IMR-90 (cell line): ENCODE measurements around the gene TNRC6C. TPM values are rescaled to one million over a fixed set of nuclear protein-coding genes. Genes with fewer than 3 reads are reported as not detected.

Experiments
- ATAC-seq: fragments of 200-7000 bp; cut with Tn5 transposase; 2 replicates; pipeline ENCODE4 v1.9.1; 2020; ENCODE audit warnings: low read depth, mild to moderate bottlenecking, moderate library complexity
- Bru-seq: library from RNA; stranded (reverse); fragments of 400-500 nt; gene quantifications from one replicate; lab custom pipeline; 2021; lab: Mats Ljungman, UMichigan
- BruChase-seq, 2 experiments: library from RNA; stranded (reverse); fragments of 400-500 nt; gene quantifications; one replicate each; lab custom pipeline; 2021; lab: Mats Ljungman, UMichigan
- BruUV-seq: library from RNA; stranded (reverse); fragments of 400-500 nt; replicated peaks from 2 replicates; lab custom pipeline; 2021; lab: Mats Ljungman, UMichigan
- CTCF ChIA-PET: fragments of 300-600 bp; formaldehyde crosslinking; extraction: SDS; loops from one replicate; lab custom pipeline; 2021; ENCODE audit warnings: antibody characterized with exemption; lab: Yijun Ruan, JAX
- POLR2A ChIA-PET: fragments of 300-600 bp; sonication (Branson Sonifier 250); formaldehyde crosslinking; loops from one replicate; lab custom pipeline; 2022; ENCODE audit warnings: antibody characterized with exemption; ENCODE audit not compliant: unreplicated experiment; lab: Charles Lee
- DNase-seq: peaks from one replicate; pipeline ENCODE4 v3.0.0; 2013
- H2AFZ ChIP-seq: replicated peaks from 2 replicates; pipeline ENCODE3; 2013; ENCODE audit warnings: low read length, mild to moderate bottlenecking; ENCODE audit not compliant: poor library complexity
- H2AK5ac ChIP-seq: 2 replicates; pipeline ENCODE4 v1.6.1; 2013; ENCODE audit warnings: low read depth, low read length, inconsistent platforms
- H2AK9ac ChIP-seq: replicated peaks from 2 replicates; pipeline ENCODE3; 2013; ENCODE audit warnings: mild to moderate bottlenecking, low read depth, low read length, moderate library complexity; ENCODE audit not compliant: poor library complexity
- H2BK120ac ChIP-seq: 2 replicates; pipeline ENCODE4 v1.6.1; 2013; ENCODE audit warnings: low read depth, low read length, inconsistent platforms
- H2BK15ac ChIP-seq: 3 replicates; pipeline ENCODE4 v1.6.1; 2013; ENCODE audit warnings: low read depth, low read length, inconsistent platforms
- H2BK20ac ChIP-seq: 2 replicates; pipeline ENCODE4 v1.6.1; 2013; ENCODE audit warnings: low read depth, mild to moderate bottlenecking, inconsistent platforms, low read length, moderate library complexity
- H2BK5ac ChIP-seq: 2 replicates; pipeline ENCODE4 v1.6.1; 2013; ENCODE audit warnings: mild to moderate bottlenecking, low read depth, low read length, inconsistent platforms; ENCODE audit not compliant: poor library complexity, severe bottlenecking
- H3K14ac ChIP-seq: replicated peaks from 2 replicates; pipeline ENCODE4 v1.6.1; 2013; ENCODE audit warnings: low read depth, low read length, inconsistent platforms
- H3K18ac ChIP-seq: 2 replicates; pipeline ENCODE4 v1.6.1; 2013; ENCODE audit warnings: low read depth, low read length, control low read depth
- H3K23ac ChIP-seq: 2 replicates; pipeline ENCODE4 v1.6.1; 2013; ENCODE audit warnings: low read depth, low read length, inconsistent platforms
- H3K27ac ChIP-seq: 2 replicates; pipeline ENCODE4 v1.5.1; 2013; ENCODE audit warnings: mild to moderate bottlenecking, control low read depth, low read length; ENCODE audit not compliant: insufficient read depth
- H3K27me3 ChIP-seq: 2 replicates; pipeline ENCODE4 v1.6.1; 2013; ENCODE audit warnings: low read length; ENCODE audit not compliant: control insufficient read depth, insufficient read depth
- H3K36me3 ChIP-seq: 2 replicates; pipeline ENCODE4 v1.6.1; 2013; ENCODE audit warnings: low read length, mixed read lengths; ENCODE audit not compliant: control insufficient read depth, insufficient read depth
- H3K4ac ChIP-seq: 2 replicates; pipeline ENCODE4 v1.6.1; 2013; ENCODE audit warnings: low read depth, low read length, inconsistent platforms
- H3K4me1 ChIP-seq: 2 replicates; pipeline ENCODE4 v1.6.1; 2013; ENCODE audit warnings: low read length, mixed read lengths; ENCODE audit not compliant: control insufficient read depth, insufficient read depth
- H3K4me2 ChIP-seq: 2 replicates; pipeline ENCODE4 v1.6.1; 2013; ENCODE audit warnings: low read depth, mild to moderate bottlenecking, control low read depth, low read length, moderate library complexity
- H3K4me3 ChIP-seq: 2 replicates; pipeline ENCODE4 v1.5.1; 2013; ENCODE audit warnings: low read depth, mild to moderate bottlenecking, control low read depth, low read length, moderate library complexity; ENCODE audit not compliant: insufficient read depth
- H3K56ac ChIP-seq: 2 replicates; pipeline ENCODE4 v1.6.1; 2013; ENCODE audit warnings: low read length, inconsistent platforms; ENCODE audit not compliant: insufficient read depth; ENCODE audit errors: extremely low read depth
- H3K79me1 ChIP-seq, 2 experiments: 2 replicates each; pipeline ENCODE4 v1.6.1; 2013; ENCODE audit warnings: low read length in 2 of 2, inconsistent platforms in 1 of 2, low read depth in 1 of 2
- H3K9ac ChIP-seq: 2 replicates; pipeline ENCODE4 v1.6.1; 2013; ENCODE audit warnings: low read depth, low read length, control low read depth
- H3K9me1 ChIP-seq: 2 replicates; pipeline ENCODE4 v1.6.1; 2013; ENCODE audit warnings: low read length, inconsistent platforms; ENCODE audit not compliant: insufficient read depth
- H3K9me3 ChIP-seq: 2 replicates; pipeline ENCODE4 v1.6.1; 2013; ENCODE audit warnings: low read length; ENCODE audit not compliant: control insufficient read depth, insufficient read depth
- H4K20me1 ChIP-seq: 2 replicates; pipeline ENCODE4 v1.6.1; 2013; ENCODE audit warnings: low read length, inconsistent platforms; ENCODE audit not compliant: insufficient read depth
- H4K5ac ChIP-seq: 2 replicates; pipeline ENCODE4 v1.6.1; 2013; ENCODE audit warnings: mild to moderate bottlenecking, low read depth, low read length, control low read depth
- H4K8ac ChIP-seq, 2 experiments: 2 replicates each; pipeline ENCODE4 v1.6.1; 2013; ENCODE audit warnings: low read depth in 2 of 2, low read length in 2 of 2, control low read depth in 1 of 2, inconsistent platforms in 1 of 2
- H4K91ac ChIP-seq: 2 replicates; pipeline ENCODE4 v1.6.1; 2013; ENCODE audit warnings: low read depth, low read length, inconsistent platforms; ENCODE audit not compliant: insufficient read depth
- BHLHE40 ChIP-seq: fragments of 150-350 bp; IDR thresholded peaks from 2 replicates; pipeline ENCODE4 v1.6.1; 2016; ENCODE audit warnings: mild to moderate bottlenecking, low read depth, low read length
- CHD1 ChIP-seq: IDR thresholded peaks from 2 replicates; pipeline ENCODE4 v1.6.1; 2012; ENCODE audit warnings: low read depth, low read length, improper control_type of control experiment
- CTCF ChIP-seq: conservative IDR thresholded peaks from 2 replicates; pipeline ENCODE4 v1.5.1; 2012; ENCODE audit warnings: mild to moderate bottlenecking, low read depth, low read length, improper control_type of control experiment
- MAZ ChIP-seq: IDR thresholded peaks from 2 replicates; pipeline ENCODE4 v1.6.1; 2012; ENCODE audit warnings: low read depth, mild to moderate bottlenecking, low read length, improper control_type of control experiment, moderate library complexity, borderline replicate concordance
- POLR2A ChIP-seq: IDR thresholded peaks from 2 replicates; pipeline ENCODE4 v1.6.1; 2012; ENCODE audit warnings: mild to moderate bottlenecking, low read depth, low read length
- RAD21 ChIP-seq: IDR thresholded peaks from 2 replicates; pipeline ENCODE4 v1.6.1; 2012; ENCODE audit warnings: low read length, improper control_type of control experiment
- WGBS, 2 experiments: methylation state at CpG; one replicate each; pipeline versions ENCODE4 v1.1.5 to v1.1.7; 2013; ENCODE audit warnings: missing lambda C conversion rate in 2 of 2; ENCODE audit not compliant: insufficient read length in 1 of 2; ENCODE audit errors: extremely low coverage in 2 of 2; 5-methylcytosine and 5-hydroxymethylcytosine counted together
- dilution Hi-C: fragments of 300-500 bp; cut with HindIII; formaldehyde crosslinking; loops from one replicate; pipeline ENCODE4 v1.14.3; 2018; ENCODE audit warnings: low sequenced_read_pairs; ENCODE audit not compliant: unreplicated experiment
- in situ Hi-C: fragments of 300-500 bp; cut with MboI; formaldehyde crosslinking; loops from 3 replicates; pipeline ENCODE4 v1.14.3; 2019; ENCODE audit warnings: low sequenced_read_pairs, inconsistent platforms, mixed read lengths
- intact Hi-C: fragments of 100-400 bp; cut with micrococcal nuclease; formaldehyde crosslinking; loops from 2 replicates; pipeline ENCODE4 v1.10.0; 2022
- long read RNA-seq: library from polyadenylated mRNA; unstranded; transcript quantifications from one replicate; pipeline ENCODE4 v2.0.0, GENCODE V29; 2021; ENCODE audit not compliant: unreplicated experiment
- polyA plus RNA-seq, 3 experiments: library from polyadenylated mRNA; depleted of rRNA; stranded (reverse); fragments of >200 nt; gene quantifications; 2 replicates each; pipeline ENCODE4 v1.2.3, GENCODE V29; 2012; ENCODE audit warnings: low replicate concordance in 1 of 3
- total RNA-seq: library from RNA; depleted of rRNA; stranded (reverse); fragments of >200 nt; gene quantifications from 2 replicates; pipeline ENCODE4 v1.2.3, GENCODE V29; 2012; rRNA removed
- TF ChIP-seq, protein P1 (sequence below): fragments of 150-350 bp; IDR thresholded peaks from 2 replicates; pipeline ENCODE4 v1.6.1; 2017; ENCODE audit warnings: mild to moderate bottlenecking, antibody characterized with exemption, low read length, low read depth

TNRC6C gene, protein sequence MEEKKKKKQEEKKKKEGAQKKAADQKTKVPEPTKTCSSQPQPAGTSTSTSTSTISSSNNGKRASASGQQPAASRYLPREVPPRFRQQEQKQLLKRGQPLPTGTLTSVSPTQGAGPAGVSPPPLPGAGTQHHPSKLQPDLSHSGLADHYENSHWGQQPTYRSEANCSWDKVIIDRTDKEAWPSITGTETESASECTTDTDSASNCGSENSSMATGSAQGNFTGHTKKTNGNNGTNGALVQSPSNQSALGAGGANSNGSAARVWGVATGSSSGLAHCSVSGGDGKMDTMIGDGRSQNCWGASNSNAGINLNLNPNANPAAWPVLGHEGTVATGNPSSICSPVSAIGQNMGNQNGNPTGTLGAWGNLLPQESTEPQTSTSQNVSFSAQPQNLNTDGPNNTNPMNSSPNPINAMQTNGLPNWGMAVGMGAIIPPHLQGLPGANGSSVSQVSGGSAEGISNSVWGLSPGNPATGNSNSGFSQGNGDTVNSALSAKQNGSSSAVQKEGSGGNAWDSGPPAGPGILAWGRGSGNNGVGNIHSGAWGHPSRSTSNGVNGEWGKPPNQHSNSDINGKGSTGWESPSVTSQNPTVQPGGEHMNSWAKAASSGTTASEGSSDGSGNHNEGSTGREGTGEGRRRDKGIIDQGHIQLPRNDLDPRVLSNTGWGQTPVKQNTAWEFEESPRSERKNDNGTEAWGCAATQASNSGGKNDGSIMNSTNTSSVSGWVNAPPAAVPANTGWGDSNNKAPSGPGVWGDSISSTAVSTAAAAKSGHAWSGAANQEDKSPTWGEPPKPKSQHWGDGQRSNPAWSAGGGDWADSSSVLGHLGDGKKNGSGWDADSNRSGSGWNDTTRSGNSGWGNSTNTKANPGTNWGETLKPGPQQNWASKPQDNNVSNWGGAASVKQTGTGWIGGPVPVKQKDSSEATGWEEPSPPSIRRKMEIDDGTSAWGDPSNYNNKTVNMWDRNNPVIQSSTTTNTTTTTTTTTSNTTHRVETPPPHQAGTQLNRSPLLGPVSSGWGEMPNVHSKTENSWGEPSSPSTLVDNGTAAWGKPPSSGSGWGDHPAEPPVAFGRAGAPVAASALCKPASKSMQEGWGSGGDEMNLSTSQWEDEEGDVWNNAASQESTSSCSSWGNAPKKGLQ (N-terminal part only)
- total RNA-seq (2.7 and 3.6 TPM in 2 replicates), polyA plus RNA-seq (2012; rRNA removed) (1.6 and 1.9 TPM in 2 replicates), Bru-seq, nascent RNA (percentile 68 among the genes with signal in this experiment), BruChase-seq, experiment 1, labeled RNA remaining after a 6-hour chase (percentile 65 among the genes with signal in this experiment), BruChase-seq, experiment 2, labeled RNA remaining after a 2-hour chase (percentile 64 among the genes with signal in this experiment)
- polyA plus RNA-seq (2012; cell fraction: cytosol; rRNA removed): 0.61 and 1.1 TPM in 2 replicates
- 3.7 and 3.8 TPM in 2 replicates for polyA plus RNA-seq (2012; cell fraction: nucleus; rRNA removed; ENCODE audit: low replicate concordance)
- long read RNA-seq, partial matches to known transcripts: 3 of 6 reads
- long read RNA-seq, other reads (novel, unspliced or antisense): 3 of 6 reads

- peaks cover 18% of the 10 kb centered on the region; the same call in 1 of the 2 replicates for H4K20me1 ChIP-seq
- peaks cover 38% of the 10 kb centered on the region for H3K27me3 ChIP-seq
- H2AFZ ChIP-seq: peak within 1 kb of the TSS; percentile 94
- H4K8ac ChIP-seq: no peak within 1 kb of the TSS
- H4K91ac ChIP-seq: no peak within 1 kb of the TSS
- TF ChIP-seq MAZ (peak; percentile 99), CTCF (peak; percentile 17; the same call in 1 of the 2 replicates), RAD21 (no peak), BHLHE40 (peak; percentile 95), POLR2A (peak; percentile 100), CHD1 (no peak)
- TF ChIP-seq, protein P1, sequence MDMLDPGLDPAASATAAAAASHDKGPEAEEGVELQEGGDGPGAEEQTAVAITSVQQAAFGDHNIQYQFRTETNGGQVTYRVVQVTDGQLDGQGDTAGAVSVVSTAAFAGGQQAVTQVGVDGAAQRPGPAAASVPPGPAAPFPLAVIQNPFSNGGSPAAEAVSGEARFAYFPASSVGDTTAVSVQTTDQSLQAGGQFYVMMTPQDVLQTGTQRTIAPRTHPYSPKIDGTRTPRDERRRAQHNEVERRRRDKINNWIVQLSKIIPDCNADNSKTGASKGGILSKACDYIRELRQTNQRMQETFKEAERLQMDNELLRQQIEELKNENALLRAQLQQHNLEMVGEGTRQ: peak; percentile 91
- BruUV-seq: no TSS peak
- 2% methylated on average over 22 of the region's 105 CpGs; no CpG with 5 or more reads in 1 of the 2 experiments for WGBS, 2 experiments
- H2AK9ac ChIP-seq: peak within 1 kb of the TSS; percentile 80
- no peaks in the 10 kb centered on the region; the same call in 1 of the 2 replicates for H3K9me3 ChIP-seq
- H3K36me3 ChIP-seq: no peaks in the 10 kb centered on the region
- H3K9me1 ChIP-seq: peaks cover 12% of the 10 kb centered on the region
- no peak within 1 kb of the TSS for H3K4ac ChIP-seq
- H3K4me1 ChIP-seq: no peaks in the 10 kb centered on the region; the same call in 1 of the 2 replicates
- peaks cover 15 to 32% of the 10 kb centered on the region in 2 experiments for H3K79me1 ChIP-seq
- no peak within 1 kb of the TSS for H2BK120ac ChIP-seq
- dilution Hi-C loops (no loop called here), in situ Hi-C loops (no loop called here), intact Hi-C loops (loop anchor here (2.0 kb wide), 1 partner anchor 43 kb away; no protein-coding TSS in a partner anchor)
- DNase-seq: peak; percentile 99
- CTCF ChIA-PET: interaction anchor here (0.9 kb wide), 2 partner anchors 32 to 56 kb away, joined by 3 read pairs; no protein-coding TSS in a partner anchor
- no peak within 1 kb of the TSS; the same call in 1 of the 2 replicates for H3K27ac ChIP-seq
- POLR2A ChIA-PET: interaction anchor here (0.6 to 1.2 kb wide), 9 partner anchors 20 to 536 kb away, joined by 3 to 12 read pairs (median 3); no protein-coding TSS in a partner anchor
- H2AK5ac ChIP-seq: no peak within 1 kb of the TSS
- no peak within 1 kb of the TSS for H2BK15ac ChIP-seq
- peak within 1 kb of the TSS; percentile 51 for H3K9ac ChIP-seq
- peak within 1 kb of the TSS; percentile 70 for H3K4me3 ChIP-seq
- peak; percentile 94 for ATAC-seq
- no peak within 1 kb of the TSS for H3K18ac ChIP-seq
- H3K56ac ChIP-seq: no peak within 1 kb of the TSS
- no peak within 1 kb of the TSS for H2BK5ac ChIP-seq
- peak within 1 kb of the TSS; percentile 93 for H3K23ac ChIP-seq
- H3K4me2 ChIP-seq: peak within 1 kb of the TSS; percentile 95
- no peak within 1 kb of the TSS for H3K14ac ChIP-seq
- H2BK20ac ChIP-seq: no peak within 1 kb of the TSS
- H4K5ac ChIP-seq: no peak within 1 kb of the TSS
Measured at GRCh38 chr17:77957857-77958715, at the start of gene TNRC6C. Gene TNRC6C (plus strand): TSS chr17:77958703. CDS start chr17:78004207, 45,504 bp downstream.
